ENCODE results near the gene KIF9.

GRCh38 chr3:47296562-47297302 lies 14.1 kb upstream of the KIF9 start:
- no peak for TF ChIP-seq CTCF (IDR thresholded peaks at IDR 0.05; ENCODE audit: control extremely low read depth in 1 of 3, insufficient read depth in 1 of 3, low read depth in 1 of 3, low read length in 3 of 3)
- no peak for TF ChIP-seq JUND (IDR thresholded peaks at IDR 0.05; ENCODE audit: low read length)
- TF ChIP-seq POLR2A (IDR thresholded peaks at IDR 0.05; ENCODE audit: control extremely low read depth in 1 of 2, low read depth in 2 of 2, low read length in 2 of 2), result no peak
- no peak for TF ChIP-seq SRF (IDR thresholded peaks at IDR 0.05; ENCODE audit: low read depth, low read length)
- TF ChIP-seq KDM5A (IDR thresholded peaks at IDR 0.05; ENCODE audit: low read length), result no peak
- no peak for TF ChIP-seq EZH2 (IDR thresholded peaks at IDR 0.05; ENCODE audit: low read depth, low read length, severe bottlenecking)
- no peak for TF ChIP-seq JUN (IDR thresholded peaks at IDR 0.05; ENCODE audit: low read depth, low read length)
